GM03348 (cell line): Measurements from ENCODE around the gene CNNM1.

Experiments
- DNase-seq: peaks from one replicate; pipeline ENCODE4 v3.0.0; 2012; ENCODE audit warnings: low spot score

The CNNM1 gene

GRCh38 chr10:99337311-99337811, 8.2 kb downstream of the CNNM1 start:
- DNase-seq: no peak

- DNase-seq: no peak
Observed at GRCh38 chr10:99337901-99338300, 8.7 kb downstream of the CNNM1 start.

GRCh38 chr10:99339077-99339476, 9.9 kb downstream of the CNNM1 start:
- peak; percentile 34 for DNase-seq

GRCh38 chr10:99339563-99340047, 10.4 kb downstream of the CNNM1 start:
- DNase-seq: no peak

- DNase-seq: no peak
Observed at GRCh38 chr10:99340650-99341049, 11.5 kb downstream of the CNNM1 start.

GRCh38 chr10:99341248-99341647, 12.1 kb downstream of the CNNM1 start:
- no peak for DNase-seq

- DNase-seq: peak; percentile 29
Observed at GRCh38 chr10:99341860-99342490, 12.8 kb downstream of the CNNM1 start.

- no peak for DNase-seq
Observed at GRCh38 chr10:99343262-99343661, 14.1 kb downstream of the CNNM1 start.

GRCh38 chr10:99344715-99345114, 15.6 kb downstream of the CNNM1 start:
- DNase-seq: no peak

GRCh38 chr10:99345350-99345749, 16.2 kb downstream of the CNNM1 start:
- DNase-seq: peak; percentile 37

- DNase-seq: peak; percentile 57
Observed at GRCh38 chr10:99346247-99346646, 17.1 kb downstream of the CNNM1 start.

GRCh38 chr10:99347672-99348071, 18.5 kb downstream of the CNNM1 start:
- no peak for DNase-seq

- DNase-seq: no peak
Observed at GRCh38 chr10:99353182-99353581, 24.0 kb downstream of the CNNM1 start.

- DNase-seq: no peak
Observed at GRCh38 chr10:99357691-99358090, 28.5 kb downstream of the CNNM1 start.

- no peak for DNase-seq
Observed at GRCh38 chr10:99358101-99358500, 28.9 kb downstream of the CNNM1 start.

GRCh38 chr10:99360934-99361333, 31.8 kb downstream of the CNNM1 start:
- DNase-seq: no peak

GRCh38 chr10:99364125-99364524, 35.0 kb downstream of the CNNM1 start:
- peak; percentile 77 for DNase-seq

GRCh38 chr10:99365311-99365710, 36.2 kb downstream of the CNNM1 start:
- no peak for DNase-seq

GRCh38 chr10:99365736-99366135, 36.6 kb downstream of the CNNM1 start:
- peak; percentile 27 for DNase-seq

GRCh38 chr10:99366666-99367065, 37.5 kb downstream of the CNNM1 start:
- no peak for DNase-seq

GRCh38 chr10:99368646-99369045, 39.5 kb downstream of the CNNM1 start:
- peak; percentile 21 for DNase-seq

- peak; percentile 23 for DNase-seq
Observed at GRCh38 chr10:99369126-99369525, 40.0 kb downstream of the CNNM1 start.

- peak; percentile 37 for DNase-seq
Observed at GRCh38 chr10:99369551-99369950, 40.4 kb downstream of the CNNM1 start.

- peak; percentile 36 for DNase-seq
Observed at GRCh38 chr10:99370993-99371392, 41.8 kb downstream of the CNNM1 start.
